Measurements from ENCODE around the gene TACC3.

DNA sequence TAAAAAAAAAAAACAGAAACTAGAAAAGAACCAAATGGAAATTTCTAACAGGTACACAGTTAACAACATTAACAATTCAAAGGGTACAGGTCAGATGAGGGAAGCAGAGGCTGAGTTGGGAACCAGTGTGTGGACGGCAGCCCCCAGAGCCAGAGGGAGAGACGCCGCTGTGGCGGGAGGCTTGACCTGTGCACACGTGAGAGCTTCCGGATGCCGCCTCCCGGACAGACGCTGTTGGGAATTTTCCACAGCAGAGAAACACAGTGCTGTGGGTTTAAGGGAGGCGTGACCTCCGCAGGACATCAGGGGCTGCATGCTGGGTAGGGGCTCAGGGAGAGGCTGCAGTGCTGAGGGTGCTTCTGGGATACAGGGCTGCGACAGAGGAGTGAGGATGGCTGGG is 22.2 kb downstream of the TACC3 start:
- TF ChIP-seq CTCF (IDR thresholded peaks at IDR 0.05) (no peak), EP300 (IDR thresholded peaks at IDR 0.05) (no peak)

All from upper lobe of left lung (tissue), 4 donors.